ENCODE results near the gene ABI1.

Gene ABI1

DNA sequence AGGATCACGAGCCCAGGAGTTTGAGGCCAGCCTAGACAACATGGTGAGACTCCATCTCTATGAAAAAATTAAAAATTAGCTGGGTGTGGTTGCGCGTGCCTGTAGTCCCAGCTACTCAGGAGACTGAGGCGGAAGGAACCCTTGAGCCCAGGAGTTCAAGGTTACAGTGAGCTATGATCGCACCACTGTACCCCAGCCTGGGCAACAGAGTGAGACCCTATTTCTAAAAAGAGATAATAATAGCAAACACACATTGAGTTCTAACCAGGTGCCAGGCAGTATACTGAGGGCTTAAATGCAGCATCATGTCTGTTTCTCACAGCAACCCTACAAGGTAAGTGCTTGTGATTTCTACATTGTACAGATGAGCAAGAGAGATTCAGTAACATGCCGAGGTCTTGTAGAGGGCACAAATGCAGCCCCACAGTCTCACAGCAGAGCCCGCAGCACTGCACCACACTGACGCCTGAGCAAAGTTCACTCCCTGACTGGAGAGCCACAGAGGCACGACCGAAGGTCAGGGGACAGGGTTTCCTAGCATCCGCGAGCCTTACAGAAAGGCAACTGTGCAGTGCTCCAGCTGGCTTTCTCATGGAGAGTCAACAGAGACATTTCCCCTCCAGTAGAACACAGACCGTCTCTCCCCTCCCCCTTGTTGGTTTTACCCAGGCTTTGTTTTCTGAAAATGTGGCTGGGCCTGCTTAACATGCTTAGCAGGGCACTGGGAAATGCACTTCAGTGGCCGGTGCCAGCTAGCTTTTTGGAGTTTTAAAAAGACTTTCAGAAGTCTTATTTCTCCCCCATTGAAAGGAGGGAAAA, 126.8 kb downstream of the ABI1 start:
- Histone ChIP-seq H3K4me1 (ENCODE audit: control insufficient read depth, insufficient read depth, low read length, unreplicated experiment) (no peaks in the 10 kb centered on the region), H3K4me3 (ENCODE audit: low read depth, low read length) (no peak overlapping the region), H3K79me2 (ENCODE audit: control insufficient read depth, insufficient read depth, low read length, unreplicated experiment) (no peaks in the 10 kb centered on the region), H3K36me3 (ENCODE audit: insufficient read depth, low read length) (peaks cover 16% of the 10 kb centered on the region; the same call in 1 of the 2 replicates), H2AFZ (ENCODE audit: low read length, unreplicated experiment) (no peak overlapping the region), H3K27me3 (ENCODE audit: insufficient read depth, low read length) (no peaks in the 10 kb centered on the region), H3K27ac (ENCODE audit: low read depth, low read length) (no peak overlapping the region)

- H3K36me3 ChIP-seq (ENCODE audit: insufficient read depth, low read length) = peaks cover 16% of the 10 kb centered on the region; the same call in 1 of the 2 replicates
Measured at GRCh38 chr10:26730552-26730951, 130.2 kb downstream of the ABI1 start.

GRCh38 chr10:26729395-26729794, 131.4 kb downstream of the ABI1 start:
- H3K79me2 ChIP-seq (ENCODE audit: control insufficient read depth, insufficient read depth, low read length, unreplicated experiment) = no peaks in the 10 kb centered on the region
- no peak overlapping the region for H3K4me3 ChIP-seq (ENCODE audit: low read depth, low read length)
- H3K4me1 ChIP-seq (ENCODE audit: control insufficient read depth, insufficient read depth, low read length, unreplicated experiment) = no peaks in the 10 kb centered on the region
- H3K36me3 ChIP-seq (ENCODE audit: insufficient read depth, low read length) = peaks cover 11% of the 10 kb centered on the region; the same call in 1 of the 2 replicates
- no peak overlapping the region for H2AFZ ChIP-seq (ENCODE audit: low read length, unreplicated experiment)
- no peak overlapping the region for H3K27ac ChIP-seq (ENCODE audit: low read depth, low read length)
- H3K27me3 ChIP-seq (ENCODE audit: insufficient read depth, low read length) = no peaks in the 10 kb centered on the region

More at GRCh38 chr10:26730552-26730951, 130.2 kb downstream of the ABI1 start:
- Histone ChIP-seq H3K79me2 (ENCODE audit: control insufficient read depth, insufficient read depth, low read length, unreplicated experiment) (no peaks in the 10 kb centered on the region), H2AFZ (ENCODE audit: low read length, unreplicated experiment) (no peak overlapping the region), H3K4me1 (ENCODE audit: control insufficient read depth, insufficient read depth, low read length, unreplicated experiment) (no peaks in the 10 kb centered on the region), H3K27ac (ENCODE audit: low read depth, low read length) (no peak overlapping the region), H3K4me3 (ENCODE audit: low read depth, low read length) (no peak overlapping the region), H3K27me3 (ENCODE audit: insufficient read depth, low read length) (no peaks in the 10 kb centered on the region)

- no peaks in the 10 kb centered on the region for H3K4me1 ChIP-seq (ENCODE audit: control insufficient read depth, insufficient read depth, low read length, unreplicated experiment)
Measured at GRCh38 chr10:26728957-26729356, 131.8 kb downstream of the ABI1 start.

DNA sequence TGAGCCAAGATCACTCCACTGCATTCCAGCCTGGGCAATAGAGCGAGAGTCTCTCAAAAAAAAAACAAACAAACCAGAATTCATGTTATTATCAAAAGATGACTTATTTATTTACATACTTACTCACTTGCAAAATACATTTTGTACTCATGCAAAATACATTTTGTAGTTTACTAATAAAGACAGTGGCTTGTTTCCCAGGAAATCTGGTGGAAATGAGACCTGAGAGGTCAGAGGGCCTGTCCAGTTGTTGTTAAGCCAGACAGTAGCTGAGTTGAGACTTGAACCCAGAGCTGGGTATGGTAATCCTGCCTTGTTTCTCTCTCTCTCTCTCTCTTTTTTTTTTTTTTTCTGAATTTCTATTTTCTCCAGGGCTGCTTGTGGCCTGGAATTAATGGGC, 133.8 kb downstream of the ABI1 start:
- H3K27ac ChIP-seq (ENCODE audit: low read depth, low read length) = no peak overlapping the region
- H3K4me1 ChIP-seq (ENCODE audit: control insufficient read depth, insufficient read depth, low read length, unreplicated experiment) = no peaks in the 10 kb centered on the region
- H2AFZ ChIP-seq (ENCODE audit: low read length, unreplicated experiment) = no peak overlapping the region
- H3K27me3 ChIP-seq (ENCODE audit: insufficient read depth, low read length) = no peaks in the 10 kb centered on the region
- H3K79me2 ChIP-seq (ENCODE audit: control insufficient read depth, insufficient read depth, low read length, unreplicated experiment) = no peaks in the 10 kb centered on the region
- H3K4me3 ChIP-seq (ENCODE audit: low read depth, low read length) = no peak overlapping the region
- H3K36me3 ChIP-seq (ENCODE audit: insufficient read depth, low read length) = peaks cover 4% of the 10 kb centered on the region

More at GRCh38 chr10:26728957-26729356, 131.8 kb downstream of the ABI1 start:
- Histone ChIP-seq H2AFZ (ENCODE audit: low read length, unreplicated experiment) (no peak overlapping the region), H3K4me3 (ENCODE audit: low read depth, low read length) (no peak overlapping the region), H3K27me3 (ENCODE audit: insufficient read depth, low read length) (no peaks in the 10 kb centered on the region), H3K36me3 (ENCODE audit: insufficient read depth, low read length) (peaks cover 11% of the 10 kb centered on the region), H3K79me2 (ENCODE audit: control insufficient read depth, insufficient read depth, low read length, unreplicated experiment) (no peaks in the 10 kb centered on the region), H3K27ac (ENCODE audit: low read depth, low read length) (no peak overlapping the region)

DNA sequence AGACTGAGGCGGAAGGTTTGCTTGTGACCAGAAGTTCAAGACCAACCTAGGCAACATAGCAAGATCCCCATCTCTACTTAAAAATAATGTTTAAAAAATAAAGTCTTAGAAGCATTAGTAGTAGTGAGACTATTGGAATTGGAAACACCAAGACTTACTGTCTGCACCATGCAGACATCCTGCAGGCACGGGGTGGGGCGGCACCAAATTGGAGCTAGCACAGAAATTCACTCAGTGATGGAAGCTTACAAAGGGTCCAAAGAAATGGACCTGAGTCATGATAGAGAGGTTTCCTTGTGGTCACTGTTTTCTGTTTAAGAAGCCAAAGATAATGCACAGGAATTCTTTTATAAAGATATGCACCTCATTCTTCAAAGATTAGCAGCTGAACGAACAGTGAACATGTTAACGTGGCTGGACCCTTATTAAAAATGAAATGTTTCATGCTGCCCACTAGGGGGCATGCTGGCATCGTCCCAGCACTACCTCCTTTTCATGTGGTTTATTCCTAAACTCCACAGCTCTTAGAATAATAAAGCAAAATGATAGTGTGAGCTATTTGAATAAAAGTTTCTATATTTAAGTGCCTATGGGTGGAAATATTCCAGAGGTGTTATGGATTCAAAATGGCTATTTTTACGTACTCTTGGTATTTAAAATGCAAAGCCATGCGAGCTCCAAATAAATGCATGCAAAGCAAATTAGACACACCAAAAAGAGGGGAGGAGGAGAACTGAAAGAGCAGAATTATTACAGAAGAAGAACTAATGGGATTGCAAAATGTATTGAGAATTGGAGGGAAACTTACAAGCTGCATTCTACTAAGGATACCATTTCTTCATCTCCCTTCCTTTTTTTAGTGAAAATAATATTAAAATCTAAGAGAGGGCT, 134.7 kb downstream of the ABI1 start:
- Histone ChIP-seq H3K4me1 (ENCODE audit: control insufficient read depth, insufficient read depth, low read length, unreplicated experiment) (no peaks in the 10 kb centered on the region), H3K79me2 (ENCODE audit: control insufficient read depth, insufficient read depth, low read length, unreplicated experiment) (no peaks in the 10 kb centered on the region), H3K27me3 (ENCODE audit: insufficient read depth, low read length) (no peaks in the 10 kb centered on the region), H3K4me3 (ENCODE audit: low read depth, low read length) (no peak overlapping the region), H2AFZ (ENCODE audit: low read length, unreplicated experiment) (no peak overlapping the region), H3K27ac (ENCODE audit: low read depth, low read length) (no peak overlapping the region), H3K36me3 (ENCODE audit: insufficient read depth, low read length) (peaks cover 4% of the 10 kb centered on the region)

DNA sequence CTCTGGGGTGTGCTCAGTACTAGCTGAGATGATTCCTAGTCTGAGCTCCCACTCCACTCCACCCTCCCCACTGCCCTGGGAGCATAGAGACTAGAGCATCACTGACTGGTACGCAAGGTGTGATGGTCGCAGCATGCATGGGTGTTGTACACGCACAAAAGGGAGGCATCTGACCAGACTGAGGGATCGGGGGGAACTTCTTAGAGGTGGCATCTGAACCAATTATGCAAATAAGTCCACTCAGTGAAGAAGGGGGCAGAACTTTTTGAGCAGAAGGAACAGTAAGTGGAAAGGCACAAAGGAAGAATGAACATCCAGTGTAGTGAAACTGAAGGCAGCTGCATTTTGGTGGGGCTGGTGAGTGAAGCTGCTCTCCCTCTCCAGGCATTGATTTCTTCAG, 137.7 kb downstream of the ABI1 start:
- no peak overlapping the region for H2AFZ ChIP-seq (ENCODE audit: low read length, unreplicated experiment)
- H3K4me1 ChIP-seq (ENCODE audit: control insufficient read depth, insufficient read depth, low read length, unreplicated experiment) = no peaks in the 10 kb centered on the region
- H3K27me3 ChIP-seq (ENCODE audit: insufficient read depth, low read length) = no peaks in the 10 kb centered on the region
- H3K4me3 ChIP-seq (ENCODE audit: low read depth, low read length) = no peak overlapping the region
- H3K27ac ChIP-seq (ENCODE audit: low read depth, low read length) = no peak overlapping the region
- no peaks in the 10 kb centered on the region for H3K79me2 ChIP-seq (ENCODE audit: control insufficient read depth, insufficient read depth, low read length, unreplicated experiment)
- H3K36me3 ChIP-seq (ENCODE audit: insufficient read depth, low read length) = peaks cover 2% of the 10 kb centered on the region; the same call in 1 of the 2 replicates

- Histone ChIP-seq H3K4me1 (ENCODE audit: control insufficient read depth, insufficient read depth, low read length, unreplicated experiment) (no peaks in the 10 kb centered on the region), H3K27ac (ENCODE audit: low read depth, low read length) (no peak overlapping the region), H3K4me3 (ENCODE audit: low read depth, low read length) (no peak overlapping the region), H3K27me3 (ENCODE audit: insufficient read depth, low read length) (no peaks in the 10 kb centered on the region), H3K79me2 (ENCODE audit: control insufficient read depth, insufficient read depth, low read length, unreplicated experiment) (no peaks in the 10 kb centered on the region), H3K36me3 (ENCODE audit: insufficient read depth, low read length) (peaks cover 5% of the 10 kb centered on the region; the same call in 1 of the 2 replicates), H2AFZ (ENCODE audit: low read length, unreplicated experiment) (no peak overlapping the region)
Measured at GRCh38 chr10:26721561-26721960, 139.2 kb downstream of the ABI1 start.

GRCh38 chr10:26717476-26717875, 143.3 kb downstream of the ABI1 start:
- no peaks in the 10 kb centered on the region for H3K27me3 ChIP-seq (ENCODE audit: insufficient read depth, low read length)
- peaks cover 8% of the 10 kb centered on the region for H3K36me3 ChIP-seq (ENCODE audit: insufficient read depth, low read length)
- H3K4me3 ChIP-seq (ENCODE audit: low read depth, low read length) = no peak overlapping the region
- H2AFZ ChIP-seq (ENCODE audit: low read length, unreplicated experiment) = no peak overlapping the region
- no peaks in the 10 kb centered on the region for H3K79me2 ChIP-seq (ENCODE audit: control insufficient read depth, insufficient read depth, low read length, unreplicated experiment)
- H3K27ac ChIP-seq (ENCODE audit: low read depth, low read length) = no peak overlapping the region
- H3K4me1 ChIP-seq (ENCODE audit: control insufficient read depth, insufficient read depth, low read length, unreplicated experiment) = no peaks in the 10 kb centered on the region

- H3K4me1 ChIP-seq (ENCODE audit: control insufficient read depth, insufficient read depth, low read length, unreplicated experiment) = no peaks in the 10 kb centered on the region
- peaks cover 8% of the 10 kb centered on the region for H3K36me3 ChIP-seq (ENCODE audit: insufficient read depth, low read length)
Measured at GRCh38 chr10:26715137-26715487, 145.6 kb downstream of the ABI1 start.

More at GRCh38 chr10:26715137-26715487, 145.6 kb downstream of the ABI1 start:
- Histone ChIP-seq H3K27me3 (ENCODE audit: insufficient read depth, low read length) (no peaks in the 10 kb centered on the region), H3K27ac (ENCODE audit: low read depth, low read length) (no peak overlapping the region), H3K4me3 (ENCODE audit: low read depth, low read length) (no peak overlapping the region), H2AFZ (ENCODE audit: low read length, unreplicated experiment) (no peak overlapping the region), H3K79me2 (ENCODE audit: control insufficient read depth, insufficient read depth, low read length, unreplicated experiment) (no peaks in the 10 kb centered on the region)
